ENCODE measurements around the gene CFAP45.
A peak's percentile ranks its signal among the peaks of the same experiment; 100 is the strongest.

CFAP45 gene

GRCh38 chr1:159859767-159860322, 40.1 kb downstream of the CFAP45 start:
- TF ChIP-seq CTCF (IDR thresholded peaks at IDR 0.05; ENCODE audit: low read depth, low read length, missing control alignments), result no peak
- DNase-seq (ENCODE audit: low read depth), result no peak
- no peak overlapping the region for H3K4me3 ChIP-seq (ENCODE audit: low read depth, low read length)

GRCh38 chr1:159857889-159858288, 42.1 kb downstream of the CFAP45 start:
- no peak for TF ChIP-seq CTCF (IDR thresholded peaks at IDR 0.05; ENCODE audit: low read depth, low read length, missing control alignments)
- H3K4me3 ChIP-seq (ENCODE audit: low read depth, low read length), result no peak overlapping the region
- no peak for DNase-seq (ENCODE audit: low read depth)

GRCh38 chr1:159856576-159856975, 43.4 kb downstream of the CFAP45 start:
- no peak overlapping the region for H3K4me3 ChIP-seq (ENCODE audit: low read depth, low read length)
- no peak for TF ChIP-seq CTCF (IDR thresholded peaks at IDR 0.05; ENCODE audit: low read depth, low read length, missing control alignments)
- DNase-seq (ENCODE audit: low read depth), result no peak

- no peak for TF ChIP-seq CTCF (IDR thresholded peaks at IDR 0.05; ENCODE audit: low read depth, low read length, missing control alignments)
- H3K4me3 ChIP-seq (ENCODE audit: low read depth, low read length), result no peak overlapping the region
- no peak for DNase-seq (ENCODE audit: low read depth)
Observed at GRCh38 chr1:159855709-159856108, 44.3 kb downstream of the CFAP45 start.

GRCh38 chr1:159854693-159855192, 45.2 kb downstream of the CFAP45 start:
- H3K4me3 ChIP-seq (ENCODE audit: low read depth, low read length), result peak overlapping the region; percentile 37
- no peak for DNase-seq (ENCODE audit: low read depth)
- TF ChIP-seq CTCF (IDR thresholded peaks at IDR 0.05; ENCODE audit: low read depth, low read length, missing control alignments), result no peak

- TF ChIP-seq CTCF (IDR thresholded peaks at IDR 0.05; ENCODE audit: low read depth, low read length, missing control alignments), result no peak
- no peak for DNase-seq (ENCODE audit: low read depth)
- peak overlapping the region; percentile 37 for H3K4me3 ChIP-seq (ENCODE audit: low read depth, low read length)
Observed at GRCh38 chr1:159854116-159854692, 45.8 kb downstream of the CFAP45 start.

Data from GM12864 (cell line).